HL-60/S4 treated with retinoic acid at 250 ng/mL for 4 days and 3 days (cell line): ENCODE data around the gene CNGA1.
"Not testable (repeated sequence)": the region's sequence is repeated elsewhere in the genome, so short reads cannot be mapped to it uniquely, and the experiment has no call there.

Experiments
- in situ Hi-C: fragments of 300-500 bp; cut with MboI; formaldehyde crosslinking; loops from 2 replicates; pipeline ENCODE4 v1.7.0; 2022; ENCODE audit warnings: low sequenced_read_pairs

Gene CNGA1

DNA sequence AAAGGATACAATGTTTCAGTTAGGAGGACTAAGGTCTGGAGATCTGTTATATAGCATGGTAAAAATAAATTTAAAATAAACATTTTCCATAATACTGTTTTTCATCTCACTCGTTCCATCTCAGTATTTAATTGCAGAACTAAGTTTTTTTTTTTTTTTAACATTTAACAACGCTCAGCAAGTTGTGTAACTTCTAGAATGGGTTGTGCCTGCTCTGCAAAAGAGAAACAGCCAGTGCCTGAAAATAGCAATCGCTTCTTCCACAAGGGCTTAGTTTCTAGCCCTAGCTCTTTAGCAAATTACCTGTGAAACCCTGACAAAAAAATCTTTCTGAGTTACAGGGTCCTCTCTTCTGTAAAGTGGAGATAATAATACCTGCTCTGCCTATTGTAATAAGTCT, 41.9 kb downstream of the CNGA1 start:
- in situ Hi-C loops = no loop called here

DNA sequence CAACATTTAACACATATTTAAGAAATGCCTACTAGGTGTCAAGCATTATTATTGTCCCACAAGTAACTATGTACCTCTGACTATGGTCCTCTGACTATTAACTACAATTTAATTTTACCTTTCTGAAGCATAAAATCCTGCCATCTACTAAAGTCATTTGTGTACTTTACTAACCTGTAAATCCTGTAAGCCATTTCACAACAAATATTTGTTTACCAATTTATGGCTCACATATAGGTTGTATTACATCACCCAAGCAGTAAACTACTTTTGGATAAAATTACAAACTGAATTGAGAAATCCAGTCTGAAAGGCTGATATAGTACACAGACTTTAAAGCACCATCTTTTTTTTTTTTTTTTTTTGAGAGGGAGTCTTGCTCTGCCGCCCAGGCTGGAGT, 43.8 kb downstream of the CNGA1 start:
- in situ Hi-C loops = no loop called here

DNA sequence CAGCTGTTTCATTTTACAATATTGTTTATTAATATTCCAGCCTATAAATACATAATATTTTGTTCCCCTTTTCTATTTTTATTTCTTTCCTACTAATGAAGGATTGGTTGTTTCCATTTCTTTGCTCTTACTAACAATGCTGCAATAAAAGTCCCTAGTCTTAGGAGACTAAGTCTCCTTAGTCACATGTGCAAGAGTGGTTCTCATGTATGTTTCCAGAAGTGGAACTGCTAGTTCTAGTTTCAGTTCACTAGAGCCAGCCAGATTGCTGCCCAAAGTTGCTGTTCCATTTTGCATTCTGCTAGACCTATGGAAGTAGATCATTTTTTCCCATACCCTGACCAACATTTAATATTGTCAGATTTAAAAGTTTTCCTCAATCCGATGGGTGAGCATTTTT, 44.3 kb downstream of the CNGA1 start:
- in situ Hi-C loops = no loop called here

DNA sequence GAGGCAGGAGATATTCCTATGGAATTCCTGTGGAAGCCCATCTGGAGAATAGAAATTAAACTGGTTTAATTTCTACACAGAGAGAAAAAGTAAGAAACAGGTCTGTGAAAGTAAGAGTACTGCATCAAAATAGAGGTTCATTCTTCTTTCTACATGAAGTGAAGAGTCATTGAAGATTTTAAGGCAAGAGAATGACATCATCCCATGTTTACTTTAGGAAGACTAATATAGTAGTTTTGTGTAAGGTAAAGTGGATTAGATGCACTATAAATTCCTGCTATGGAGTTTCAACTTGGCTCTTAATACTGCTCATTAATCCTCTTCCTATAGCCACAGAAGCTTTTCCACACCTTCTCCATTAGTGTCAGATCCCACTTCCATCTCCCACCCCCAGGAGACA, 47.6 kb downstream of the CNGA1 start:
- in situ Hi-C loops = no loop called here

DNA sequence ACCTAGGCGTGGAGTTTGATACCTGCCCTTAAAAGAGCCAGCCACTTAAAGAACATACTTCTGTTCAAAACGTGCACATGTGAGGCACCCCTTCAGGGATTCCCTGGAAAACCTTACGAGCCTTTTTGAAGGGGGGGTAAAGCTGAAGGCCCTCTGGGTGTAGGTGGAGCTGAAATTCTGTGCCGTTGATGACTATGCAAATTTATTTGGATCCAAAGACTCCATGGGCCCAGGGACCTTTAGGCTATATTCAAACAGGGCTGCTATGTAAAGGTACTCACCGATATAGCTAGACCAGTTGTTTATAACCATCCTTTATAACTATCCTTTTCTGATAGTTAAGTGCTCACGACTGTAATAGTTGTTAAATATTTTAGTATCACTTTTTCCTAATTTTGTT, 61.8 kb downstream of the CNGA1 start:
- in situ Hi-C loops = no loop called here

DNA sequence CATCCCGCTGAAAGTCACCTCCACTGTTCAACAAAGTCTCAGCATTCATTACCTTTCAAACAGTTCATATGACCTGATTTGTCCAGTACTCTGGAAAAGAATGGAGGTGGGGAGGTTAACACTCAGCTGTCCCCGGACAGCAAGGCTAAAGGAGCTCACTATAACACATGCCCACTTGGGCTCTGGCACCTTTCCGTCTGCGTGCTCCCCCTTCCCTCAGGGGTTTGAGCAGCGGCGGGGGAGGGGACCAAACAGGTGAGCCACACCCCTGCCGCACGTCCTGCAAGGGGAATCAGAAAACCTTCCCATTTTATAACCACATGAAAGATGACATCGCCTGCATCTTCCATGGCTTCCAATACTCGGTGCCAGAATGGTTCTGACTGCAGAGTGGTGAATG, 62.2 kb downstream of the CNGA1 start:
- in situ Hi-C loops = no loop called here

DNA sequence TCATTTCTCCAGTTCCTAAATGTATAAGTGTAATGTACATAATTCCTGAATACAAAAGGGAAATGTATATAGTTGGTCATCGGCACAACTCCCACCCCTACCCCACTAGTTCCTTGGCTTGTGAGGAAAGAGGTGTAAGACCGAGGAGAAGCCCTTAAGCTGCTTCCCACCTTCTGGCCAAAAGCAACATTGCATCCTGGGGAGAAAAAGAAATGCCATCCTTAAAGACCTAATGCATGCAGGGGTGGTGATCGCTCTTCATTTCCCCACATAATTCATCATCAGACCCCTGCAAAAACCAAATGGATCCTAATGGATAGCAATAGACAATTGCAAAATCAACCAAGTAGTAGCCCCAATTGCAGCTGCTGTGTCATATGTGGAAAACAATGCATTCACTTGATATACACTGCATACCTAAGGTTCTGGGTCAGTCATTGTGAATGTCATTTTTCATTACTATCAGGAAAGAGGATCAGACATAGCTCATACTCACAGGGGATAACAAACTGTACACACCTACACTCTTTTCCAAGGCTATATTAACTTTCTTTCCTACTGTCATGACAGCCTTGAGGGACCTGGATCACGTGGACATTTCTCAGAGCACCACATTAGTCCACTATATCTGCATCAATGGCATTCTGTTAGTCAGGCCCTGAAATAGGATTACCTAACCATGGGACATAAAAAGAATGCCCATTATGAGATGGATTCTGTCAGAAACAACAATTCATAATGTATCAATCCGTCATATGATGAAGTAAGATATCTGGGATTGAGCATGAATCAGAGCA, 70.4 kb downstream of the CNGA1 start:
- in situ Hi-C loops = no loop called here

DNA sequence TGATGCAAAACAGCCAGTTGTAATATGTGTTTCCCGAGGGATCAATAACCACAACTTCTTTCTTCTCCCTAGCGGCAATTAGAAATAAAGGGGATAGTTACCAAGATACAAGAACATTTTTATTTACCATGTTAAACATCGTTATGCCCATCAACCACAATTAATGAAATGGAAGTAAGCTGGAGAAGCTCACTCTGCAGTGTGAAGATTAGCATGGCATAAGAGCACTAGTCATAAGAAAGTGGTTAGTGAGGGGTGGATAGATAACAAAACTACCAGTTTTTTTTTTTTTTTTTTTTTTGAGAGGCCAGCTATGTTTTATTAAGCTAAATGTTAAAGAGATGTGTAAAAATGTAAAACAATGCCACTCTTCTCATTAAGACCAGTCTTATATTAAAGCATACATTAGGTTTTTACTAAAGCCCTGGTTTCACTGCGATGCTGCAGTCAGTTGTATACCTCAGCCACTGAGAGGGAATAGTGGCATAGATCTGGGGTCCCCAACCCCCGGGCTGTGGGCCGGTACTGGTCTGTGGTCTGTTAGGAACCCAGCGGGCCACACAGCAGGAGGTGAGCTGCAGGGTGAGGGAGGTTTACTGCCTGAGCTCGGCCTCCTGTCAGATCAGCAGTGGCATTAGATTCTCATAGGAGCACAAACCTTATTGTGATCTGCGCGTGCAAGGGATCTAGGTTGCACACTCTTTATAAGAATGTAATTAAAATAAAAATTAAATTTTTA, 74.2 kb downstream of the CNGA1 start:
- in situ Hi-C loops = no loop called here

DNA sequence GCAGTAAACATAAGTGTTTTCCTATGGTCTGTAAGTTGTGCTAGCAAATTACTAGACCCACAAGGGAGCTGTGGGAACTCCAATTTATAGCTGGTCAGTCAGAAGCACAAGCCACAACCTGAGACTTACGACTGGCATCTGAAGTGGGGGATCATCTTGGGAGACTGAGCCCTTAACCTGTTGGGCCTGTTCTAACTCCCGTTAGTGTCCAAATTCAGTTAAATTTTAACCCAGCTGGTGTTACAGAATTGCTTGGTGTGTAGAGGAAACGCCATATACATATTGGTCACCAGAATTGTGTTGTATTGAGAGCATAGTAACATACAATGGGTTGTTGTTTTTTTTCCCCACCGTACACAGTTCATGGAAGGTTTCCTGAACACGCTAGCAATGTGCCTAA, 77.0 kb downstream of the CNGA1 start:
- in situ Hi-C loops = no loop called here

DNA sequence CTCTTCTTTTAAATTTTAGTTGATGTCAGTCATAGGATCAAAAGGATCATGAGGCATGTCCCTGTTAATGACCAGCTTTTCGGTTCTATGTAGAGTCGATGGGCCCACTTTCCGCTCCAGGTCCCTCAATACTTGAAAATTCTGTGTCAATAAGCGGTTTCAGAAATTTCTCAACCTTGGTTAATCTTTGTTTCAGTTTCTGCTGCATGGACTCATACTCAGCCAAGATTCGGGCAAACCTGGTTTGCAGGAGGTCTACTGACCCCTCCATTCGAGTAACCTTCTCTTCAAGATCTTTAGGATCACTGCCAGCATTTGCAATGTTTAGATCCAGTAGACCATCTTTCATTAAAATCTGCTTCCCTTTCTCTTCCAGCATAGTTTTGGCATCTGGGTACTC, 80.1 kb downstream of the CNGA1 start:
- in situ Hi-C loops = no loop called here

DNA sequence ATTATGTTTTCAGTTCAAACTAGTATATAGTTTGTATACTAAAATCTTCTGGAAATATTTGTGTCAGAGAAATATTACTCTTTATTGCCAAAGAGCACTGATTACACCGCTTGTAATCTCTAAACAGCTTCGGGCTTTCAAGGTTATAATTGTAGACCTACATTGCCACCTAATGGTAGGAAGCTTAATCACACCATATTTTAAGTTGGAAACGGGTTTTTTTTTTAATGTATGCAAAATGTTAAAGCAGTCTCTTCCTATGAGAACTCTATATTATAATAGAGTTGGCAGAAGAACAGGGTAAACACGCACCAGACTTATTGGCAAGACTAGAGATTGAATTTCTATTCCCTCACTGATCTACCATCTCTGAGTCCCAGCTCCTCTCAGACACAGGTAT, 82.6 kb downstream of the CNGA1 start:
- in situ Hi-C loops = no loop called here

DNA sequence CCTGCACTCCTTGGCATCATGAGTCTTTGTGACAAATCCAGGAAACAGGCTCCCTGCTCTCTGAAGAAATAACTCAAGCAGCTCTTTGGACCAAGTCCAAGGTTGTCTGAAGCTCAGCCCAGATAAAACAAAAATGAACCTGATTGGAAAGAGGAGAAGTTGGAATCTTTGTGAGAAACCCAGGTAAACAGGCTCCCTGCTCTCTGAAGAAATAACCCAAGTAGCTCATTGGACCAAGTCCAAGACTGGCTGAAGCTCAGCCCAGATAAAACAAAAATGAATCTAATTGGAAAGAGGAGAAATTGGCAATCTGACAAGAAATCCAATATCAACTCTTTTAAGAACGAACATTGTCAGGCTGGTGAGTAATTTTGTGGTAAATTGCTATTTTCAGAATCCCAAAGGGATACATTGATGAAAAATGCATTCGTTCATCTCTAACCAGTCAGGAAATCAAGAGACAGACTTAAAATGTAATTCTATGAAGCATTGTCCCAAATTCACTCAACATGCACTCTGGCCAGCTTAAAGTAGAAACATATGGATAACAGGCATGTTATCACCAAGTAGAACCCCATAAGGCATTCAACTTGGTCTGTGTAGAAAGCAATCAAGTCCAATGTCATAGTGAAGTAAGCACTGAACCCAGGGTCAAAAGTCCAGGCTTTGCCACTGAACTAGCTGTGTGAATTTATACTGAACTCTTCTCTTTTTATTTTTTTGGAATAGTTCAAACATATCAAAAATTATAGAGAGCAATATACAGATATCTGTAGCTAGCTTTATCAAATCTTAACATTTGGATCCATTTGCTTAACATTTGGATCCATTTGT, 85.3 kb downstream of the CNGA1 start:
- in situ Hi-C loops = no loop called here

DNA sequence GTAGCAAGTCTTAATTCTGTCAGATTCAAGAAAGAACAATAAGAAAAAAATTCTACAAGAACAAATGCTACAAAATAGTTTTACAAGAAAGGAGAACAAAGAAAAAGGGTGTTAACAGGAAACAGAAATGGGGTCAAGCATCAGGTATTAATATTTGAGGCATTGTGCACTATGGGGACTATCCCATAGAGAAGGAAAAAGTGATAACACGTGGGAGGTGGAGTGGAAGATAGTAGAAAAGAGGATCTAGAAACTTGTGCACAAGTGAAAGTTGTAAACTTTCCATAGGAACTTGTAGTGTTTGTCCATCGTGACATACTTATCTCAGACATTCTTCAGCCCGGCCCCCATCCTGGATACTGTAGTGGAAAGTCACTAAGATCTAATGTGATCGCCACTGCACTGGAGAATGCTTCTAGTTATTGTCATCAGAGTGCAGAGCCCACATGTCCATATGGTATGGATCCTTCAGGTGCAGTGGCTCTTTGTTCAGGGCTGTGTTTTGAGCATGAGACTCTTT, 86.7 kb downstream of the CNGA1 start:
- in situ Hi-C loops = no loop called here

DNA sequence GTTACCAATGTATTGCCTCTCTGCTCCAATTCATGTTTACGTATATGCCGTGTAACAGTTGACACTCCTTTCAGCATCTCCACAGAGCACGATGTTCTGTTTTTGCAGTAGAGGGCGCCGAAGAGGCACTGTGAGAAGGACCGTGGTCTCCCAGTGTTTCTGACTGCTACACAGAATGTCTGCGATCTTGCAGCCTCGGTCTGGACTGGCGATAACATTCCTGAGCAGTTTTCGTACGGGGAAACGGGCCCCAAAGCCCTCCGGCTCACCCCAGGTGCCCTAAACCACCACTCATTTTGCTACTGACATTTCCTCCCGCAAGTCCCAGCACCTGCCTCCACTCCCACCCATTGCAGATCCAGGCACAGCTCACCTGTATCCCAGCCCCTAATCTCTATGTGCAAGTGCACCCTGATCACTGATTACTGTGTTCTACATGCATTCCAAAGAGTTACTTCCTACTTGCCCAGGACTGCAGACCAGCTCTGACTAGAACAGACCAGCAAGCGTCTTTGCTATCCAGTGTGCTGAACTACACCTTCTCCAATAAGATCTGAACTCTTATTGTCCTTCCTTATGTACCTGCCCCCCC, 89.7 kb downstream of the CNGA1 start:
- in situ Hi-C loops = no loop called here

DNA sequence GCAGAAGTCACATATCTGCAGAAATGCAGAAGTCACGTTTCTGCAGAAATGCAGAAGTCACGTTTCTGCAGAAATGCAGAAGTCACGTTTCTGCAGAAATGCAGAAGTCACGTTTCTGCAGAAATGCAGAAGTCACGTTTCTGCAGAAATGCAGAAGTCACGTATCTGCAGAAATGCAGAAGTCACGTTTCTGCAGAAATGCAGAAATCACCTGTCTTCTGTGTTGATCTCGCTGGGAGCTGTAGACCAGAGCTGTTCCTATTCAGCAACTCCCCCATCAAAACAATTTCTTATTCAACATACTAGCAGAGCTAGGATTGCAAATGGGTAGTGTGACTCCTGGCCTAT, 93.2 kb downstream of the CNGA1 start:
- in situ Hi-C loops = not testable (repeated sequence)

DNA sequence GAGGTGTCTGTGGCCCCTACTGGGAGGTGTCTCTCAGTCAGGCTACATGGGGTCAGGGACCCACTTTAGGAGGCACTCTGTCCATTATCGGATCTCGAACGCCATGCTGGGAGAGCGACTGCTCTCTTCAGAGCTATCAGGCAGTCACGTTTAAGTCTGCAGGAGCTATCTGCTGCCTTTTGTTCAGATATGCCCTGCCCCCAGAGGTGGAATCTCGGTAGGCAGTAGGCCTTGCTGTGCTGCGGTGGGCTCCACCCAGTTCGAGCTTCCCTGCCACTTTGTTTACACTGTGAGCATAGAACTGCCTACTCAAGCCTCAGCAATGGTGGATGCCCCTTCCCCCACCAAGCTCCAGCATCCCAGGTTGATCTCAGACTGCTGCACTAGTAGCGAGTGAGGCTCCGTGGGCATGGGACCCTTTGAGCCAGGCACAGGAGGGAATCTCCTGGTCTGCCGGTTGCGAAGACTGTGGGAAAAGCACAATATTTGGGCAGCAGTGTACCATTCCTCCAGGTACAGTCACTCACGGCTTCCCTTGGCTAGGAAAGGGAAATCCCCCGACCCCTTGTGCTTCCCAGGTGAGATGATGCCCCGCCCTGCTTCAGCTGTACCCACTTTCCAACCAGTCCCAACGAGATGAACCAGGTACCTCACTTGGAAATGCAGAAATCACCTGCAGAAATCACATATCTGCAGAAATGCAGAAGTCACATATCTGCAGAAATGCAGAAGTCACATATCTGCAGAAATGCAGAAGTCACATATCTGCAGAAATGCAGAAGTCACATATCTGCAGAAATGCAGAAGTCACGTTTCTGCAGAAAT, 93.8 kb downstream of the CNGA1 start:
- in situ Hi-C loops = not testable (repeated sequence)

DNA sequence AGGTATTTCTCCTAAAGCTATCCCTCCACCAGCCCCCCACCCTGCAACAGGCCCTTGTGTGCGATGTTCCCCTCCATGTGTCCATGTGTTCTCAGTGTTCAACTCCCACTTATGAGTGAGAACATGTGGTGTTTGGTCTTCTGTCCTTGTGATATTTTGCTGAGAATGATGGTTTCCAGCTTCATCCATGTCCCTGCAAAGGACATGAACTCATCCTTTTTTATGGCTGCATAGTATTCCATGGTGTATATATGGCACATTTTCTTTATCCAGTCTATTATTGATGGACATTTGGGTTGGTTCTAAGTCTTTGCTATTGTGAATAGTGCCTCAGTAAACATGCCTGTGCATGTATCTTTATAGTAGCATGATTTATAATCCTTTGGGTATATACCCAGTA, 99.3 kb downstream of the CNGA1 start:
- in situ Hi-C loops = not testable (repeated sequence)

DNA sequence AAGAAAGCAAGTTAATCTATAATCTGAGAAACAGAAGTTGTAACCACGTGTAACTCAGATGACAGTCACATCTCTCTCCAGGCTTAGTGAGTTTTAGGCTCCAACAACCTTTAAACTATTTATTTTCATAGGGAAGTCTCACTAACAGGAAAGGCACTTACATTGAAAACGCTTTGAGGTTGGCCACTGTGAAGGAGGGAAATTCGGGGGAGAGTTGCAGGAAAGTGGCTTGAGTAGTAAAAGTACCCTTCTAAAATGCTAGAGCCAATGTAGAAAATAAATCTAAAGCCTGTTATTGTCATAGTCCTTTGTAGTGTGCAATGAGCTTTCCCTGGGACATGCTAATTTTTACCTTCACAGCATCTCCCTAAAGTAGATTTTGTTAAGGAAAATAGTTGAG, 101.1 kb downstream of the CNGA1 start:
- in situ Hi-C loops = no loop called here

DNA sequence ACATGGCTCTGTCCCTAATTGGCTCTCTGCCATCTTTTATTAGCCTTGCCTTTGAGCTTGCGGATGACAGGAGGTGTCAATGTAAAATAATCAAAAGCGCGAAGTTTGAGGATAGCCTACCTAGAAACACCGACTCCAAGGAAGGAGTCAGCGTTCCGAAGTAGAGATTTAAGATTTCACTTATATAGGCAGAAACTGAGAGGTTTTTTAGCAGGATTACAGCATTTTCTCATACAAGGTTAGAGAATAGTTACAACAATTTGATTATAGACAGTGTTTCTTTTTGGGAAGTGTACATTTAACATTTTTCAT, 101.6 kb downstream of the CNGA1 start:
- in situ Hi-C loops = no loop called here

DNA sequence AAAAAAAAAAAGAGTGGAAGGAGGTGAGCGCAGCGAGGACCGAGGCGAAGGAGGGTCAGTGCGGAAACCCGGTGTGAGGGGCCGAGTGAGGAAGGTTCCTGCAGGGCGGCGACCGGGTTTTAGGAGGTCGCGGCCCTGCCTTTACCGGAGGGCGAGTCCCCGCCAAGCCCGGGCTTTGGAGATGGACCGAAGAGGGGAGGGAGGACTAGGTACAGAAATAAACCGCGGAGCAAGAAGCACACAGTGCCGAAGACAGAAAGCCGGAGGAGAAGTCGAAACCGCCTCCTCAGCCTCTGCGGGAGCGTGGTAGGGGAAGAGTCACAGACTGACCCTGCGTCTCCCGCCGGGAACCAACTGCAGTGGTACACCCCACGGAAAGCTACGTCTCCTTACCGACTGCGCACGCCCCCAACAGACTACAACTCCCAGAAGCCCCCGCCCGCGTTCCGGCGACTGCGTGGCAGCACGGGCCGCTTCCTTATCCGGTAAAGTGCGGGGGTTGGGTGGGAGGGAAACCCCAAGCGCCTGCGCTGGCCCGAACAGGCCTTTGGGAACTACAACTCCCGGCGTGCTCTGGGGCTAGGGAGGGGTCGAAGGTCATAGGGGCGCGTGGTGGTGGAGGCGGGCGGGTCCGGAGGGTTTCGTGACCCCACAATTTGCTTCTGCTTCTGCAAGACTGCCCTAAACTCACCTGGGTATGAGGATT, 102.1 kb downstream of the CNGA1 start, which contains the start of gene NFXL1:
Gene NFXL1, minus strand, starts transcription at position 364 of the 706 bp plus-strand sequence. CDS start 380 bp downstream, outside the sequence.
- in situ Hi-C loops = no loop called here
